ENCODE measurements around the gene VPS13C.

VPS13C gene

DNA sequence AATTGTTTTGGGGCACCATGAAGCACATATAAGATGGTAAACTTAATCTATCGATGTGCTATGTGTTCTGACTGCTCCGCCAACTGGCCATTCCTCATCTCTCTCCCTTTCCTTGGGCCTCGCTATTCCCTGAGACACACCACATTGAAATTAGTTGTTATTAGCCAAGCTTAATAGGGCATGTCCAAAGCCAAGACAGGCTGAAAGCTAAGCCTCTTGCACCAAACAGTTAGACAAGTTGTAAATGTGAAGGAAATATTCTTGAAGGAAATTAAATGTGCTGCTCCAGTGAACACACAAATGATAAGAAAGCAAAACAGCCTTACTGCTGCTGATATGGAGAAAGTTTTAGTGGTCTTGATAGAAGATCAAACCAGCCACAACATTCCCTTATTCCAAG lies 45.8 kb upstream of the VPS13C start:
- Histone ChIP-seq H3K4me3 (replicated peaks; ENCODE audit: low read depth, low read length) (no peak overlapping the region), H3K27me3 (replicated peaks; ENCODE audit: control insufficient read depth, insufficient read depth, low read length) (no peaks in the 10 kb centered on the region), H3K36me3 (ENCODE audit: control insufficient read depth, insufficient read depth, low read length) (no peaks in the 10 kb centered on the region)
- no peak for DNase-seq (ENCODE audit: extremely low read depth, insufficient read length)
- TF ChIP-seq, protein P1, sequence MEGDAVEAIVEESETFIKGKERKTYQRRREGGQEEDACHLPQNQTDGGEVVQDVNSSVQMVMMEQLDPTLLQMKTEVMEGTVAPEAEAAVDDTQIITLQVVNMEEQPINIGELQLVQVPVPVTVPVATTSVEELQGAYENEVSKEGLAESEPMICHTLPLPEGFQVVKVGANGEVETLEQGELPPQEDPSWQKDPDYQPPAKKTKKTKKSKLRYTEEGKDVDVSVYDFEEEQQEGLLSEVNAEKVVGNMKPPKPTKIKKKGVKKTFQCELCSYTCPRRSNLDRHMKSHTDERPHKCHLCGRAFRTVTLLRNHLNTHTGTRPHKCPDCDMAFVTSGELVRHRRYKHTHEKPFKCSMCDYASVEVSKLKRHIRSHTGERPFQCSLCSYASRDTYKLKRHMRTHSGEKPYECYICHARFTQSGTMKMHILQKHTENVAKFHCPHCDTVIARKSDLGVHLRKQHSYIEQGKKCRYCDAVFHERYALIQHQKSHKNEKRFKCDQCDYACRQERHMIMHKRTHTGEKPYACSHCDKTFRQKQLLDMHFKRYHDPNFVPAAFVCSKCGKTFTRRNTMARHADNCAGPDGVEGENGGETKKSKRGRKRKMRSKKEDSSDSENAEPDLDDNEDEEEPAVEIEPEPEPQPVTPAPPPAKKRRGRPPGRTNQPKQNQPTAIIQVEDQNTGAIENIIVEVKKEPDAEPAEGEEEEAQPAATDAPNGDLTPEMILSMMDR (IDR thresholded peaks at IDR 0.05; ENCODE audit: insufficient read depth, low read length, poor library complexity, severe bottlenecking), result no peak

- TF ChIP-seq, protein P1 (IDR thresholded peaks at IDR 0.05; ENCODE audit: insufficient read depth, low read length, poor library complexity, severe bottlenecking), result no peak
- DNase-seq (ENCODE audit: extremely low read depth, insufficient read length), result no peak
- no peak overlapping the region for H3K4me3 ChIP-seq (replicated peaks; ENCODE audit: low read depth, low read length)
- H3K27me3 ChIP-seq (replicated peaks; ENCODE audit: control insufficient read depth, insufficient read depth, low read length), result no peaks in the 10 kb centered on the region
- no peaks in the 10 kb centered on the region for H3K36me3 ChIP-seq (ENCODE audit: control insufficient read depth, insufficient read depth, low read length)
These were observed 45.0 kb upstream of the VPS13C start for GRCh38 chr15:62105266-62105665.

- no peak for DNase-seq (ENCODE audit: extremely low read depth, insufficient read length)
- Histone ChIP-seq H3K4me3 (replicated peaks; ENCODE audit: low read depth, low read length) (no peak overlapping the region), H3K27me3 (replicated peaks; ENCODE audit: control insufficient read depth, insufficient read depth, low read length) (no peaks in the 10 kb centered on the region), H3K36me3 (ENCODE audit: control insufficient read depth, insufficient read depth, low read length) (no peaks in the 10 kb centered on the region)
- TF ChIP-seq, protein P1 (IDR thresholded peaks at IDR 0.05; ENCODE audit: insufficient read depth, low read length, poor library complexity, severe bottlenecking), result no peak
These were observed 44.6 kb upstream of the VPS13C start for GRCh38 chr15:62104846-62105245.

DNA sequence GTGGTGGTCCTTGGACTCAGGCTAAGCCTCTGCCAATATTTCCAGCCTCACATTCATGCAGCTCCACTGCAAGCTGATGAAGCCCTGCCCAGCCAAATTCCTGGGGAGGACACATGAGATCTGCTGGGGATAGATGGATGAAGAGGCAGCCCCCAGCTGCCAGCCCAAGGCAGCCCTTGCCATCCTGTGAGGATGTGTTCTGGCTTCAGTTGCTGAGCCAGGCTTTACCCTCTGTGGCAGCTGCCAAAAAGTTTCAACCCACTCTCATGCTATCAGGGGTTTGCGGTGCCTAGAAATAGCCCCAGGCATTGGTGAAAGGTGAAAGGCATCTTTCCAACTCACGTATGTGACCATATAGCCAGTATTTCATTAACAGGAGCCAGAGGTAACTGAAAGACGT lies 44.2 kb upstream of the VPS13C start:
- DNase-seq (ENCODE audit: extremely low read depth, insufficient read length), result no peak
- Histone ChIP-seq H3K4me3 (replicated peaks; ENCODE audit: low read depth, low read length) (no peak overlapping the region), H3K36me3 (ENCODE audit: control insufficient read depth, insufficient read depth, low read length) (no peaks in the 10 kb centered on the region), H3K27me3 (replicated peaks; ENCODE audit: control insufficient read depth, insufficient read depth, low read length) (no peaks in the 10 kb centered on the region)
- TF ChIP-seq, protein P1 (IDR thresholded peaks at IDR 0.05; ENCODE audit: insufficient read depth, low read length, poor library complexity, severe bottlenecking), result no peak

DNA sequence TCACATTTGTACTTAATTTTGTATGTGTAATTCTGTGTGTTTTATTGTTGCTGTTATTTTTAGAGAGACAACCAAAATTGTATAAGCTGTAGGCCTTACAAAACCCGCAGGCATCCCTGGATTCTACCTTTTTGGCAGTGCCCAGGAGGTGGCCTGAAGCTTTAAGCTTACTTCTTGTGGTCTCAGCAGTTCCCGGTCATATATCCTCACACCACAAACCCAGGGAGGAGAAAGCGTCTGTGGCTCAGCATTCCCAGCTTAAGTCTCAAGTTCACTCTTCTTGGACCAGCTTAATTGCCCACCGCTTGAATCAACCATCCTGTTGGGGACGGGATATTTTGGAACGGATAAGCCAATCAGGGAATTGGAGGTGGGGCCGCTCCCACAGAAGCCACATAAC lies 43.2 kb upstream of the VPS13C start:
- no peak overlapping the region for H3K4me3 ChIP-seq (replicated peaks; ENCODE audit: low read depth, low read length)
- DNase-seq (ENCODE audit: extremely low read depth, insufficient read length), result no peak
- TF ChIP-seq, protein P1 (IDR thresholded peaks at IDR 0.05; ENCODE audit: insufficient read depth, low read length, poor library complexity, severe bottlenecking), result no peak
- no peaks in the 10 kb centered on the region for H3K36me3 ChIP-seq (ENCODE audit: control insufficient read depth, insufficient read depth, low read length)
- H3K27me3 ChIP-seq (replicated peaks; ENCODE audit: control insufficient read depth, insufficient read depth, low read length), result no peaks in the 10 kb centered on the region

DNA sequence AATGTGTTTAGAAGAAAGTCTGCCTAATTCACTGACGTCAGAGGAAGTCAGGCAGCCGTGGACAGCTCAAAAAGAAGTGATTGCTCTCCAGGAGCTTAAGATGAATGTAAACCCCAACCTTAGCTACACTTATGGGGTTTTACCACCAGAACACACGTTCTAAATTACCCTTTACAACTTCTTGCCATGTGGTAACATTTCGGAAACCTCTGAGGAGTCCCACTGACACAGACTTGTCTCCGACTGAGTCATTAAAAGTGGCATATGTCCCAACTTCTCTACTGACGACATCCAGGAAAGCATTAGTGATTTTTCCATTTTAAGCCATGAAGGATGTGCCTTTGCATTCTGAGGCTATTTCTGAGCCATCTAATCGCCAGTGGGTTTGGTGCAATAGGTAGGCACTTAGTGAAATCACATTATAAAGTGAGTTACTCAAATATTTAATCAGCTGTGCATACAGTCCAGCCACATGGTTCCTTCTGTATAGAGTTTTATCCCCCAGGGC lies 38.9 kb upstream of the VPS13C start:
- Histone ChIP-seq H3K36me3 (ENCODE audit: control insufficient read depth, insufficient read depth, low read length) (no peaks in the 10 kb centered on the region), H3K4me3 (replicated peaks; ENCODE audit: low read depth, low read length) (no peak overlapping the region), H3K27me3 (replicated peaks; ENCODE audit: control insufficient read depth, insufficient read depth, low read length) (no peaks in the 10 kb centered on the region)
- no peak for DNase-seq (ENCODE audit: extremely low read depth, insufficient read length)
- TF ChIP-seq, protein P1 (IDR thresholded peaks at IDR 0.05; ENCODE audit: insufficient read depth, low read length, poor library complexity, severe bottlenecking), result no peak
